ENCODE measurements around the gene VDAC2.
"Not testable (repeated sequence)": the region's sequence is repeated elsewhere in the genome, so short reads cannot be mapped to it uniquely, and the experiment has no call there.

VDAC2 gene

DNA sequence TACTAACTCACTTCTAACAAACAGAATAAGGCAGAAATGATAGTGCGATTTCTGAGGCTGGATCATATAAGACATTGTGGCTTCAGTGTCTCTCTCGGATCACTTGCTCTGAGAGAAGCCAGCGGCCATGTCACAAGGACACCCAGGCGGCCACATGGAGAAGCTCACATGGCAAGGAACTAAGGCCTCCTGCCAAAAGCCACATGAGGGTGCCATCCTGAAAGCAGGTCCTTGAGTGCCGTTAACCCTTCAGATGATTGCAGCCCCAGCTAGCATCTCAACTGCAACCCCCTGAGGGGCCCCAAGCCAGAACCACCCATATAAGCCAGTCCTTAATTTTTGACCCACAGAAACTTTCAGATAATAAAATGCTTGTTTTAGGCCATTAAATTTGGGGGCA is 6.9 kb upstream of the VDAC2 start:
- Histone ChIP-seq H3K9ac (ENCODE audit: low read length) (no peak overlapping the region), H3K23ac (ENCODE audit: low read length) (no peak overlapping the region), H3K27ac (ENCODE audit: low read depth, low read length) (no peak overlapping the region), H4K91ac (ENCODE audit: low read depth, low read length) (no peak overlapping the region), H4K8ac (ENCODE audit: low read depth, low read length) (no peak overlapping the region), H3K9me3 (ENCODE audit: insufficient read depth, low read depth, low read length) (no peaks in the 10 kb centered on the region), H3K4ac (ENCODE audit: low read depth, low read length) (no peak overlapping the region), H3K79me2 (ENCODE audit: control insufficient read depth, insufficient read depth, low read length, poor library complexity) (no peaks in the 10 kb centered on the region), H3K79me1 (ENCODE audit: low read length) (no peaks in the 10 kb centered on the region), H3K4me1 (ENCODE audit: control insufficient read depth in 1 of 2, insufficient read depth in 2 of 2, low read length in 2 of 2) (peaks cover 0 to 3% of the 10 kb centered on the region in 2 experiments), H4K12ac (ENCODE audit: low read depth, low read length) (no peak overlapping the region), H3K4me2 (ENCODE audit: low read length) (no peak overlapping the region), H2BK12ac (ENCODE audit: low read length) (no peak overlapping the region), H3K14ac (ENCODE audit: low read length) (no peak overlapping the region), H2BK120ac (ENCODE audit: insufficient read depth, low read length, poor library complexity) (no peak overlapping the region), H2BK5ac (ENCODE audit: low read depth, low read length, poor library complexity) (no peak overlapping the region), H3K36me3 (ENCODE audit: control insufficient read depth in 1 of 2, insufficient read depth in 2 of 2, low read length in 2 of 2) (no peaks in the 10 kb centered on the region), H3K4me3 (ENCODE audit: low read depth, low read length) (no peak overlapping the region), H2AFZ (ENCODE audit: insufficient read depth, low read length, poor library complexity) (no peak overlapping the region), H3K27me3 (ENCODE audit: insufficient read depth, low read length) (no peaks in the 10 kb centered on the region), H3K18ac (ENCODE audit: low read length) (no peak overlapping the region), H2AK5ac (ENCODE audit: low read length) (no peak overlapping the region)
- no CpG with 5 or more reads among the region's 5 CpGs for WGBS (ENCODE audit: extremely low coverage, insufficient coverage, insufficient read length)
- no peak for DNase-seq

DNA sequence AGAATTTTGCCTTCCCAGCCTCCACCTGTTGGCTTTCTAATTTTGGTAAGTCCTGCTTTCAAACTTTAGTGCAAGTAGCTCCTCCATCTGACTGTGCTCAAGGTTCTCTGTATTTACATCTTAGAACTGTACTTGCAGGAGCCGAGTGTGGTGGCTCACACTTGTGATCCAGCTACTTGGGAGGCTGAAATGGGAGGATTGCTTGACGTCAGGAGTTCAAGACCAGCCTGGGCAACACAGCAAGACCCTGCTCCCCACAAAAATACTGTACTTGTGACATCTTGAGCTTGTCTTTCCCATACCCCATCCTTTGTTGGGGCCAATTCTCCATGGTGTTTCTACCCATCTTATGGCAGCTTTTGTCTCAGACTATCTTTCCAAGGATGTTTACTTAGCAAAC is 4.7 kb upstream of the VDAC2 start:
- no peak overlapping the region for H3K27ac ChIP-seq (ENCODE audit: low read depth, low read length)
- H2AFZ ChIP-seq (ENCODE audit: insufficient read depth, low read length, poor library complexity) = no peak overlapping the region
- H3K14ac ChIP-seq (ENCODE audit: low read length) = no peak overlapping the region
- no peak overlapping the region for H2AK5ac ChIP-seq (ENCODE audit: low read length)
- H2BK5ac ChIP-seq (ENCODE audit: low read depth, low read length, poor library complexity) = no peak overlapping the region
- H2BK12ac ChIP-seq (ENCODE audit: low read length) = no peak overlapping the region
- H3K4me1 ChIP-seq (ENCODE audit: control insufficient read depth in 1 of 2, insufficient read depth in 2 of 2, low read length in 2 of 2) = peaks cover 5 to 9% of the 10 kb centered on the region in 2 experiments
- no peak overlapping the region for H2BK120ac ChIP-seq (ENCODE audit: insufficient read depth, low read length, poor library complexity)
- no peak overlapping the region for H3K4me2 ChIP-seq (ENCODE audit: low read length)
- H3K27me3 ChIP-seq (ENCODE audit: insufficient read depth, low read length) = no peaks in the 10 kb centered on the region
- no CpG with 5 or more reads among the region's 2 CpGs for WGBS (ENCODE audit: extremely low coverage, insufficient coverage, insufficient read length)
- no peaks in the 10 kb centered on the region for H3K9me3 ChIP-seq (ENCODE audit: insufficient read depth, low read depth, low read length)
- peaks cover 12% of the 10 kb centered on the region for H3K79me1 ChIP-seq (ENCODE audit: low read length)
- no peak overlapping the region for H3K18ac ChIP-seq (ENCODE audit: low read length)
- H3K4me3 ChIP-seq (ENCODE audit: low read depth, low read length) = no peak overlapping the region
- no peak overlapping the region for H4K91ac ChIP-seq (ENCODE audit: low read depth, low read length)
- H3K4ac ChIP-seq (ENCODE audit: low read depth, low read length) = no peak overlapping the region
- peaks cover 10% of the 10 kb centered on the region for H3K79me2 ChIP-seq (ENCODE audit: control insufficient read depth, insufficient read depth, low read length, poor library complexity)
- H4K12ac ChIP-seq (ENCODE audit: low read depth, low read length) = no peak overlapping the region
- H3K36me3 ChIP-seq (ENCODE audit: control insufficient read depth in 1 of 2, insufficient read depth in 2 of 2, low read length in 2 of 2) = no peaks in the 10 kb centered on the region
- no peak for DNase-seq
- H3K9ac ChIP-seq (ENCODE audit: low read length) = no peak overlapping the region
- H4K8ac ChIP-seq (ENCODE audit: low read depth, low read length) = no peak overlapping the region
- H3K23ac ChIP-seq (ENCODE audit: low read length) = no peak overlapping the region

DNA sequence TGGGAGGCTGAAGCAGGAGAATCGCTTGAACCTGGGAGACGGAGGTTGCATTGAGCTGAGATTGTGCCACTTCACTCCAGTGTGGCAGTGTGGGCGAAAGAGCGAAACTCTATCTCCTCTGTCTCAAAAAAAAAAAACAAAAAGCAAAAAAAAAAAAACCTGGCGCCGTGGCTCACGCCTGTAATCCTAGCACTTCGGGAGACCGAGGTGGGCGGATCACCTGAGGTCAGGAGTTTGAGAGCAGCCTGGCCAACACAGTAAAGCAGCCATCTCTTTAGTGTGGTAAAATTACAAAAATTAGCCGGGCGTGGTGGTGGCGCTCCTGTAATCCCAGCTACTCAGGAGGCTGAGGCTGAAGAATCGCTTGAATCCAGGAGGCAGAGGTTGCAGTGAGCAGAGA is 4.0 kb upstream of the VDAC2 start:
- not testable (repeated sequence) for H2BK12ac ChIP-seq (ENCODE audit: low read length); H2BK120ac ChIP-seq (ENCODE audit: insufficient read depth, low read length, poor library complexity); H3K4me3 ChIP-seq (ENCODE audit: low read depth, low read length); H3K14ac ChIP-seq (ENCODE audit: low read length); DNase-seq; H3K4me1 ChIP-seq (ENCODE audit: control insufficient read depth in 1 of 2, insufficient read depth in 2 of 2, low read length in 2 of 2); H4K91ac ChIP-seq (ENCODE audit: low read depth, low read length); H4K8ac ChIP-seq (ENCODE audit: low read depth, low read length); H3K27me3 ChIP-seq (ENCODE audit: insufficient read depth, low read length); H2AK5ac ChIP-seq (ENCODE audit: low read length); H3K9me3 ChIP-seq (ENCODE audit: insufficient read depth, low read depth, low read length); H3K18ac ChIP-seq (ENCODE audit: low read length); H2AFZ ChIP-seq (ENCODE audit: insufficient read depth, low read length, poor library complexity); H4K12ac ChIP-seq (ENCODE audit: low read depth, low read length); H3K27ac ChIP-seq (ENCODE audit: low read depth, low read length); H3K4ac ChIP-seq (ENCODE audit: low read depth, low read length); H3K36me3 ChIP-seq (ENCODE audit: control insufficient read depth in 1 of 2, insufficient read depth in 2 of 2, low read length in 2 of 2); H3K4me2 ChIP-seq (ENCODE audit: low read length); H3K9ac ChIP-seq (ENCODE audit: low read length); H3K23ac ChIP-seq (ENCODE audit: low read length); H2BK5ac ChIP-seq (ENCODE audit: low read depth, low read length, poor library complexity)
- no CpG with 5 or more reads among the region's 14 CpGs for WGBS (ENCODE audit: extremely low coverage, insufficient coverage, insufficient read length)
- H3K79me1 ChIP-seq (ENCODE audit: low read length) = peaks cover 15% of the 10 kb centered on the region
- H3K79me2 ChIP-seq (ENCODE audit: control insufficient read depth, insufficient read depth, low read length, poor library complexity) = peaks cover 16% of the 10 kb centered on the region

DNA sequence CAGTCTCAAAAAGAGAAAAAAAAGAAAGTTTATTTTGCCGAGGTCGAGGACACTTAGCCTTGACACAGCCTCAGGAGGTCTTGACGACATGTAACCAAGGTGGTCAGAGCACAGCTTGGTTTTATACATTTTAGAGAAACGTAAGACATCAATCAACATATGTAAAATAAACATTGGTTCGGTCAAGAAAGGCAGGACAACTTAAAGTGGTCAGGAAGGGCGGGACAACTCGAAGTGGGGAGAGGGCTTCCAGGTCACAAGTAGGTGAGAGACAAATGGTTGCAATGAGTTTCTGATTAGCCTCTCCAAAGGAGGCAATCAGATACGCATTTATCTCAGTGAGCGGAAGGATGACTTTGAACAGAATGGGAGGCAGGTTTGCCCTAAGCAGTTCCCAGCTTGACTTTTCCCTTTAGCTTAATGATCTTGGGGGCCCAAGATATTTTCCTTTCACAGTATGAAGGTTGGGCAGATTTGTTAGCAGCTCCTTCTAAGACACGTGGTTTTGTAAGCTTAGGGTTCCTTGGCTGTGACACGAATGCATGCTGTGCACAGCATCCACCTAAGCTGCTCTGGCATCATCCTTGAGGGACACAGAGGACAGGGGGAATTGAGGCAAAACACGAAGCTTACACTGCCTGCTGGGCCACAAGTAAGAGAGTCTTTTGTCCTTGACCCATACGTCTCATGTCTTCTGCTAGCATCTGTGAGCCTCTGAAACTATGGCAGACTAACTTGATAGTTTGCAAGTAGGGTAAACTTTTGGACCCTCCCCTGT is 3.3 kb upstream of the VDAC2 start:
- Histone ChIP-seq H4K12ac (ENCODE audit: low read depth, low read length) (no peak overlapping the region), H3K9ac (ENCODE audit: low read length) (no peak overlapping the region), H3K27me3 (ENCODE audit: insufficient read depth, low read length) (no peaks in the 10 kb centered on the region), H3K14ac (ENCODE audit: low read length) (no peak overlapping the region), H3K4ac (ENCODE audit: low read depth, low read length) (no peak overlapping the region), H2AFZ (ENCODE audit: insufficient read depth, low read length, poor library complexity) (no peak overlapping the region), H2BK120ac (ENCODE audit: insufficient read depth, low read length, poor library complexity) (no peak overlapping the region), H3K27ac (ENCODE audit: low read depth, low read length) (no peak overlapping the region), H3K79me1 (ENCODE audit: low read length) (peaks cover 15% of the 10 kb centered on the region), H3K23ac (ENCODE audit: low read length) (no peak overlapping the region), H3K9me3 (ENCODE audit: insufficient read depth, low read depth, low read length) (no peaks in the 10 kb centered on the region), H4K91ac (ENCODE audit: low read depth, low read length) (no peak overlapping the region), H3K18ac (ENCODE audit: low read length) (no peak overlapping the region), H2BK5ac (ENCODE audit: low read depth, low read length, poor library complexity) (no peak overlapping the region), H2AK5ac (ENCODE audit: low read length) (no peak overlapping the region), H3K79me2 (ENCODE audit: control insufficient read depth, insufficient read depth, low read length, poor library complexity) (peaks cover 16% of the 10 kb centered on the region), H3K4me2 (ENCODE audit: low read length) (no peak overlapping the region), H4K8ac (ENCODE audit: low read depth, low read length) (no peak overlapping the region), H3K4me1 (ENCODE audit: control insufficient read depth in 1 of 2, insufficient read depth in 2 of 2, low read length in 2 of 2) (peaks cover 5 to 9% of the 10 kb centered on the region in 2 experiments), H3K4me3 (ENCODE audit: low read depth, low read length) (no peak overlapping the region), H2BK12ac (ENCODE audit: low read length) (no peak overlapping the region), H3K36me3 (ENCODE audit: control insufficient read depth in 1 of 2, insufficient read depth in 2 of 2, low read length in 2 of 2) (peaks cover under 1% of the 10 kb centered on the region in 2 experiments)
- WGBS (ENCODE audit: extremely low coverage, insufficient coverage, insufficient read length) = no CpG with 5 or more reads among the region's 13 CpGs
- no peak for DNase-seq
